Breast epithelium (tissue), 4 donors: ENCODE measurements around the gene POLR3K. TPM values are rescaled to one million over a fixed set of nuclear protein-coding genes. Genes with fewer than 3 reads are reported as not detected.
A peak's percentile ranks its signal among the peaks of the same experiment; 100 is the strongest.

Experiments used
- DNase-seq, 2 donors: peaks; one replicate each; pipeline ENCODE4 v3.0.0-alpha.2; 2019; ENCODE audit warnings: low spot score in 2 of 2
- H3K27ac ChIP-seq, 2 donors: fragments of 200-600 bp; sonication (generic) in 1 of 2; one replicate each; pipeline ENCODE4 v1.5.1; 2016 to 2019; ENCODE audit warnings: mild to moderate bottlenecking in 1 of 2
- H3K27me3 ChIP-seq, 2 donors: fragments of 200-600 bp; sonication (generic) in 1 of 2; one replicate each; pipeline versions ENCODE4 v1.5.1 to v1.6.0; 2017 to 2019; ENCODE audit warnings: control low read depth in 1 of 2, mild to moderate bottlenecking in 1 of 2
- H3K36me3 ChIP-seq: fragments of 200-600 bp; one replicate; pipeline ENCODE4 v1.5.1; 2019
- H3K4me1 ChIP-seq, 2 donors: fragments of 200-600 bp; sonication (generic); one replicate each; pipeline ENCODE4 v1.5.1; 2016 to 2019; ENCODE audit warnings: control low read depth in 1 of 2
- H3K4me3 ChIP-seq, 3 donors: fragments of 200-600 bp; sonication (generic); 1 replicate in 2 of 3; 2 replicates in 1 of 3; pipeline ENCODE4 v1.5.1; 2016 to 2019; ENCODE audit warnings: mild to moderate bottlenecking in 3 of 3, moderate library complexity in 2 of 3
- H3K9me3 ChIP-seq, 2 donors: fragments of 200-600 bp; sonication (generic) in 1 of 2; one replicate each; pipeline ENCODE4 v1.5.1; 2016 to 2019; ENCODE audit warnings: control low read depth in 1 of 2
- CTCF ChIP-seq, 3 donors: fragments of 450-650 bp; IDR thresholded peaks; one replicate each; pipeline ENCODE4 v1.5.1; 2016 to 2017; ENCODE audit warnings: antibody characterized with exemption in 3 of 3, mild to moderate bottlenecking in 3 of 3, moderate library complexity in 3 of 3
- POLR2A ChIP-seq: fragments of 450-650 bp; IDR thresholded peaks from one replicate; pipeline ENCODE4 v1.6.1; 2016; ENCODE audit warnings: antibody characterized with exemption, mild to moderate bottlenecking, moderate library complexity
- POLR2AphosphoS5 ChIP-seq, 3 donors: sonication (generic); formaldehyde crosslinking; IDR thresholded peaks; one replicate each; pipeline ENCODE4 v1.6.1; 2017; ENCODE audit warnings: antibody characterized with exemption in 3 of 3
- intact Hi-C: fragments of 100-400 bp; cut with DNase I; formaldehyde crosslinking; loops from one replicate; pipeline ENCODE4 v1.15.1; 2023; ENCODE audit warnings: low total_unique reads
- total RNA-seq, 3 donors: library from RNA; depleted of rRNA; stranded (reverse); fragments of >200 nt; gene quantifications; one replicate each; pipeline ENCODE4 v1.1.0, GENCODE V29; 2016

Gene POLR3K
- total RNA-seq, 3 donors from 2014 or later = 3.8 to 6.9 (median 6.6) TPM

DNA sequence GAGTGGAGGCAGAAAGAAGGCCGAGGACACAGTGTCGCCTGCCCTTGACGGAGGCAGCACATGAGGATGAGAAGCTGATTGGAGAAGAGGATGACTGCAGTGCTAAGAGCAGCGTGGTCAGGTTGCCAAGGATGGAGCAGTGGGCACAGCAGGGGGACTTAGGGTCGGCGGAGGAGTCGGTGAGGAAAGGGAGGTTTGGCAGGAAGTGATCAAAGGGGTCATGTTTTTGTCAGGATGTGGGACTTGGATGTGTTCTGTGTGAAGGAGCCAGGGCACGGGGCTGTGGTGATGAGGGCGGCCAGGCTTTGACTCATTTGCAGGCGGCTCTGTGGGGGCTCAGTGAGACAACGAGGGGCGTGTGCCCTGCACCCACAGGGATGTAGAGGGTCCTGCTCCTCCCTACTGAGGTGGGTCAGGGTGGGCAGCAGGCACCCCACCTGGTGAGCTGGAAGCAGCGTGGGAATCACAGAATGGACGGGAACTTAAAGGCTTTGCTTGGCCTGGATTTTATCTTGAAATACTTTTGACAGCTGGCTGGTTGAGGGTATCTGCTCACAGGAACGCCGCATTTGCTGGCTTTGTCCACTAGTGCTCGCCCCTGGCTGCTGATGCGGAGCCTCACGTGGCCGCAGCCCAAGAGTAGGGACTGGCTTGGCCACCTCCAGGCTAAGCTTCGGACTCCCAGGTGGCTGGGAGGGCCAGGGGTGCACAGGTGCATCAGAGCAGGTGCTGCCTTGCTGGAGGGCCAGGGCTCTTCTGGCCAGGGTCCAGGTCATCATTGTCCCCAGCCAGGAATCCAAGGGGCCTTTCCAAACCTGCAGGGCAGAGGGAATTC is 30.6 kb upstream of the POLR3K start:
- Histone ChIP-seq H3K4me1 (peaks cover 7 to 10% of the 10 kb centered on the region in 2 donors), H3K27me3 (no peaks in the 10 kb centered on the region), H3K27ac (peak overlapping the region; percentile 11 to 74), H3K9me3 (no peaks in the 10 kb centered on the region), H3K36me3 (no peaks in the 10 kb centered on the region), H3K4me3 (peak overlapping the region in 1 of 3 donors; percentile 15)
- intact Hi-C loops = no loop called here
- no peak for TF ChIP-seq POLR2AphosphoS5 (IDR thresholded peaks at IDR 0.05)
- TF ChIP-seq POLR2A = no peak
- TF ChIP-seq CTCF (IDR thresholded peaks at IDR 0.05) = no peak
- no peak for DNase-seq

- H3K27ac ChIP-seq = no peak overlapping the region
- H3K4me3 ChIP-seq = no peak overlapping the region
- H3K9me3 ChIP-seq = no peaks in the 10 kb centered on the region
- H3K27me3 ChIP-seq = no peaks in the 10 kb centered on the region
- H3K4me1 ChIP-seq = peaks cover 10 to 12% of the 10 kb centered on the region in 2 donors
- TF ChIP-seq CTCF (IDR thresholded peaks at IDR 0.05) (no peak), POLR2A (no peak), POLR2AphosphoS5 (IDR thresholded peaks at IDR 0.05) (no peak)
- DNase-seq = no peak
- intact Hi-C loops = no loop called here
- no peaks in the 10 kb centered on the region for H3K36me3 ChIP-seq
Observed at GRCh38 chr16:83060-83603, 29.7 kb upstream of the POLR3K start.

DNA sequence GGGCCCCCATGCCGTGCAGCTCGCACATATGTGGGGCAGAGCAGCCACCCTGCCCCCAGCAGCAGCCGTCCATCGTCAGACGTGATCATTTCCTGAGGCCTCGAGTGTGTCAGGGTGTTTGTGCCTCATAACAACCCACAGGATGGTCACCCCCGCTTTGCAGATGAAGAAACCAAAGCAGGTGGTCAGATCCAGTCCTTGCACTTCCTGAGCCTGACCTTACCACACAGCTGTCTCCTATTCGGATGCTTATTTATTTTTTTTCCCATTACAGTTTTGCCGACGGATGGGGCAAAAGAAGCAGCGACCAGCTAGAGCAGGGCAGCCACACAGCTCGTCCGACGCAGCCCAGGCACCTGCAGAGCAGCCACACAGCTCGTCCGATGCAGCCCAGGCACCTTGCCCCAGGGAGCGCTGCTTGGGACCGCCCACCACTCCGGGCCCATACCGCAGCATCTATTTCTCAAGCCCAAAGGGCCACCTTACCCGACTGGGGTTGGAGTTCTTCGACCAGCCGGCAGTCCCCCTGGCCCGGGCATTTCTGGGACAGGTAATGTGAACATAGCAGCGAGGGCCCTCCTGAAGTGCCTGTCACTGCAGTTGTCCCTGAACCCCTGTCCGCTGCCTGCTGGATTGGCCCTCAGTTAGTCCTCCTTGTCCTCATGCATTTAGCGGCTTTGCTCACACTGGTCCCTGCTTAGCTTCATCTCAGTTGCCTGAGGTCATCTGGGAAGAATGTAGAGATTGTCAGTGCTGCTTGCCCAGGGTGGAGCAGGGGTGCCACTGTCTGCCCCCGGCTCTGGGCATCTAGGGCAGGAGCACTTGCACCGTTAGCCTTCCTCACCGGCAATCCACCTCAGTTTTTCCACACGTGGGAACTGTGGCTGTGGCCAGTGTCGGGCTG is 26.0 kb upstream of the POLR3K start:
- H3K27ac ChIP-seq = peak overlapping the region; percentile 91 to 98

GRCh38 chr16:78444-79150 is 25.2 kb upstream of the POLR3K start:
- peak overlapping the region; percentile 91 to 98 for H3K27ac ChIP-seq
- intact Hi-C loops = no loop called here
- H3K27me3 ChIP-seq = no peaks in the 10 kb centered on the region
- TF ChIP-seq CTCF (IDR thresholded peaks at IDR 0.05) = no peak
- no peak for TF ChIP-seq POLR2A
- peak overlapping the region; percentile 71 to 99 (median 83) for H3K4me3 ChIP-seq
- peaks cover 12 to 24% of the 10 kb centered on the region in 2 donors for H3K4me1 ChIP-seq
- H3K9me3 ChIP-seq = no peaks in the 10 kb centered on the region
- DNase-seq = no peak
- H3K36me3 ChIP-seq = no peaks in the 10 kb centered on the region

More for the DNA sequence above, 26.0 kb upstream of the POLR3K start:
- no peak for TF ChIP-seq CTCF (IDR thresholded peaks at IDR 0.05)
- TF ChIP-seq POLR2AphosphoS5 (IDR thresholded peaks at IDR 0.05) = no peak
- TF ChIP-seq POLR2A = no peak
- Histone ChIP-seq H3K4me1 (peaks cover 12 to 28% of the 10 kb centered on the region in 2 donors), H3K36me3 (no peaks in the 10 kb centered on the region), H3K27me3 (no peaks in the 10 kb centered on the region), H3K9me3 (no peaks in the 10 kb centered on the region), H3K4me3 (peak overlapping the region; percentile 71 to 99 (median 83))
- intact Hi-C loops = no loop called here
- DNase-seq = no peak
